ENCODE data around the gene IL26.
"Not testable (repeated sequence)": the region's sequence is repeated elsewhere in the genome, so short reads cannot be mapped to it uniquely, and the experiment has no call there.

DNA sequence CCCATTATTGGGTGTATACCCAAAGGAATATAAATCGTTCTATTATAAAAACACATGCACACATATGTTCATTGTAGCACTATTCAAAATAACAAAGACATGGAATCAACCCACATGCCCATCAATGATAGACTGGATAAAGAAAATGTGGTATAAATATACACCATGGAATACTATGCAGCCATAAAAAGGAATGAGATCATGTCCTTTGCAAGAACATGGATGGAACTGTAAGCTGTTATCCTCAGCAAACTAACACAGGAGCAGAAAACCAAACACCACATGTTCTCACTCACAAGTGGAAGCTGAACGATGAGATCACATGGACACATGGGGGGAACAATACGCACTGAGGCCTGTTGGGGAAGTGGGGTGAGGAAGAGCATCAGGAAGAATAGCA lies 50.8 kb downstream of the IL26 start:
- TF ChIP-seq CTCF, POLR2A (IDR thresholded peaks at IDR 0.05): not testable (repeated sequence)

All from adrenal gland (tissue), 5 donors.